HepG2 (cell line): ENCODE data around the gene HSDL2. TPM values are rescaled to one million over a fixed set of nuclear protein-coding genes. Genes with fewer than 3 reads are reported as not detected.
A peak's percentile ranks its signal among the peaks of the same experiment; 100 is the strongest.

Experiments used
- CBX1 ChIP-seq: IDR thresholded peaks from one replicate; pipeline ENCODE4 v1.6.1; 2016; ENCODE audit warnings: antibody characterized with exemption, low read depth
- DR1 ChIP-seq: sonication (generic); formaldehyde crosslinking; IDR thresholded peaks from 2 replicates; pipeline ENCODE4 v1.8.0; 2021; ENCODE audit warnings: mild to moderate bottlenecking, missing genetic modification reagents, inconsistent platforms
- FIP1L1 ChIP-seq: fragments of 200-400 bp; formaldehyde crosslinking; IDR thresholded peaks from 2 replicates; pipeline ENCODE4 v1.6.1; 2018; ENCODE audit warnings: low read depth, mild to moderate bottlenecking, low read length, moderate library complexity, borderline replicate concordance; ENCODE audit not compliant: insufficient read depth
- GABPB1 ChIP-seq: IDR thresholded peaks from 2 replicates; pipeline ENCODE4 v1.6.1; 2016; ENCODE audit warnings: mild to moderate bottlenecking, missing genetic modification reagents, moderate library complexity, missing compliant biosample characterization
- HOXD1 ChIP-seq: sonication (generic); formaldehyde crosslinking; IDR thresholded peaks from 2 replicates; pipeline ENCODE4 v1.5.0; 2020; ENCODE audit warnings: missing genetic modification reagents
- JUND ChIP-seq: sonication (generic); formaldehyde crosslinking; IDR thresholded peaks from 2 replicates; pipeline ENCODE4 v1.8.0; 2022; ENCODE audit warnings: mild to moderate bottlenecking, missing genetic modification reagents
- KLF16 ChIP-seq, 2 experiments: sonication (generic) in 1 of 2; formaldehyde crosslinking in 1 of 2; IDR thresholded peaks; 2 replicates each; pipeline versions ENCODE4 v1.6.1 to v1.8.0; 2016 to 2023; ENCODE audit warnings: missing genetic modification reagents in 2 of 2, missing compliant biosample characterization in 1 of 2
- MEF2D ChIP-seq: sonication (generic); formaldehyde crosslinking; IDR thresholded peaks from 2 replicates; pipeline ENCODE4 v1.5.1; 2020; ENCODE audit warnings: mild to moderate bottlenecking, missing genetic modification reagents
- MIXL1 ChIP-seq: IDR thresholded peaks from 2 replicates; pipeline ENCODE4 v1.6.1; 2016
- ZNF256 ChIP-seq: sonication (generic); formaldehyde crosslinking; conservative IDR thresholded peaks from 2 replicates; pipeline ENCODE4 v1.4.0; 2020; ENCODE audit warnings: missing genetic modification reagents
- ZNF441 ChIP-seq: sonication (generic); formaldehyde crosslinking; IDR thresholded peaks from 2 replicates; pipeline ENCODE4 v1.7.0; 2021; ENCODE audit warnings: missing genetic modification reagents, borderline replicate concordance
- ZNF790 ChIP-seq: sonication (generic); formaldehyde crosslinking; IDR thresholded peaks from 2 replicates; pipeline ENCODE4 v1.8.0; 2022; ENCODE audit warnings: missing genetic modification reagents, mild to moderate bottlenecking, borderline replicate concordance
- polyA plus RNA-seq, 8 experiments: library from polyadenylated mRNA; depleted of rRNA in 3 of 8; stranded (reverse) in 7 of 8; unstranded in 1 of 8; fragments of >200 nt; fragmentation: Illumina TruSeq in 4 of 8; extraction: Trizol in 4 of 8; gene quantifications; 2 replicates each; pipeline versions ENCODE4 v1.2.1 to v1.2.3, GENCODE V29; 2011 to 2016; ENCODE audit warnings: low read depth in 4 of 8, missing spikeins in 1 of 8, mixed read lengths in 1 of 8; ENCODE audit not compliant: insufficient read depth in 1 of 8
- total RNA-seq, 5 experiments: library from RNA; depleted of rRNA; stranded (reverse); fragments of >200 nt; fragmentation: Illumina TruSeq; extraction: Trizol; gene quantifications; 2 replicates each; pipeline ENCODE4 v1.2.3, GENCODE V29; 2016; ENCODE audit warnings: low read depth in 1 of 5
- TF ChIP-seq, protein P1 (sequence below): sonication (generic); formaldehyde crosslinking; IDR thresholded peaks from 2 replicates; pipeline ENCODE4 v1.4.0; 2020; ENCODE audit warnings: missing genetic modification reagents, borderline replicate concordance
- TF ChIP-seq, protein P2 (sequence below): sonication (generic); formaldehyde crosslinking; IDR thresholded peaks from 2 replicates; pipeline ENCODE4 v1.4.0; 2020; ENCODE audit warnings: mild to moderate bottlenecking, missing genetic modification reagents
- TF ChIP-seq, protein P3 (sequence below): sonication (generic); formaldehyde crosslinking; IDR thresholded peaks from 2 replicates; pipeline ENCODE4 v1.5.1; 2020; ENCODE audit warnings: missing genetic modification reagents, mild to moderate bottlenecking, borderline replicate concordance
- TF ChIP-seq, protein P4 (sequence below): sonication (generic); formaldehyde crosslinking; IDR thresholded peaks from 2 replicates; pipeline ENCODE4 v1.4.0; 2020; ENCODE audit warnings: missing genetic modification reagents

The HSDL2 gene
- total and polyA plus RNA-seq, 2 of the 13 experiments (the other 11 are each of a cell fraction or from before 2014, with no cell fraction given): 55.3 to 80.2 TPM

DNA sequence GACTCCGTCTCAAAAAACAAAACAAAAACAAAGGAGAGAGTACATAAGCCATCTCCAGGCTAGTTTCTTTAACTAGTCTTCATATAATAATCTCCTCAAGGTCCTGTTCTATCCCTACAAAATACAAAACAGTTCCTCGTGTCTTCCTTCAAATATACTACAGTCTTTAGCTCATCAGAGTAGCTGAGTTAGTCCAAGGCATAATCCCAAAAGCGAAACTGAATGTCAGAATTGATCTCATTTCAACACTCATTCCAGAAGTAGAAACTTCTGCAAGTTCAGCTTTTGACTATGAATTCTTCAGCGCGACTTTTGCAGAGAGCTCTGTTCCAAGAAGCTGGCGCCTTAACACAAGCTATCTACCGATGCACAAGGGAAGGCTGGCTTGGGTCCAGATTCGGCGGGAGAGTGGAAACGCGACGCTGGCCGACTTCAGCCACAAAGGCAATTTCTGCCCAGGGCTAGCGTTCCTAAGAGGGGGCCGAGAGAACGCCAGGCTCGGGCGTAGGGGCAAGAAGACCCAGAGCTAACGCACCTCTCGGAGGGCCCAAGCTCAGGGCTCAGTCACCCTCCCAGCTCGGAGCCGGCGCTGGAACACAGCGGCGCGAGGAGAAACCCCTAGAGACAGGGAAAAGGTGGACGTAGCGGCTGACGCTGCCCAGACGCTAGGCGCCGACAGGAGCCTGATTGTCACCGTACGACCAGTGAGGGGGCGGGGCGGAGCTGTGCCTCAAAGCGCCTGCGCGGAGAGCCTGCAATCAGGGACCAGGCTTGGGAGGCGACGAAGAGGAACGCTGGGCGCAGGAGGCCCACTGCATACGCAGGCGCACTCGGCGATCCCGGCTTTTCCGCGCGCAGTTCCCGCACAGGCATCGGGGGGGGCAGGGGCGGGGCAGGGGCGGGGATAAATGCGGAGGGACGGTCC is 469 bp upstream of the HSDL2 start (continued):
- TF ChIP-seq, protein P1, sequence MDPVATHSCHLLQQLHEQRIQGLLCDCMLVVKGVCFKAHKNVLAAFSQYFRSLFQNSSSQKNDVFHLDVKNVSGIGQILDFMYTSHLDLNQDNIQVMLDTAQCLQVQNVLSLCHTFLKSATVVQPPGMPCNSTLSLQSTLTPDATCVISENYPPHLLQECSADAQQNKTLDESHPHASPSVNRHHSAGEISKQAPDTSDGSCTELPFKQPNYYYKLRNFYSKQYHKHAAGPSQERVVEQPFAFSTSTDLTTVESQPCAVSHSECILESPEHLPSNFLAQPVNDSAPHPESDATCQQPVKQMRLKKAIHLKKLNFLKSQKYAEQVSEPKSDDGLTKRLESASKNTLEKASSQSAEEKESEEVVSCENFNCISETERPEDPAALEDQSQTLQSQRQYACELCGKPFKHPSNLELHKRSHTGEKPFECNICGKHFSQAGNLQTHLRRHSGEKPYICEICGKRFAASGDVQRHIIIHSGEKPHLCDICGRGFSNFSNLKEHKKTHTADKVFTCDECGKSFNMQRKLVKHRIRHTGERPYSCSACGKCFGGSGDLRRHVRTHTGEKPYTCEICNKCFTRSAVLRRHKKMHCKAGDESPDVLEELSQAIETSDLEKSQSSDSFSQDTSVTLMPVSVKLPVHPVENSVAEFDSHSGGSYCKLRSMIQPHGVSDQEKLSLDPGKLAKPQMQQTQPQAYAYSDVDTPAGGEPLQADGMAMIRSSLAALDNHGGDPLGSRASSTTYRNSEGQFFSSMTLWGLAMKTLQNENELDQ (CRISPR knock-in tag): peak; percentile 15; the same call in 1 of the 2 replicates
- TF ChIP-seq, protein P2, sequence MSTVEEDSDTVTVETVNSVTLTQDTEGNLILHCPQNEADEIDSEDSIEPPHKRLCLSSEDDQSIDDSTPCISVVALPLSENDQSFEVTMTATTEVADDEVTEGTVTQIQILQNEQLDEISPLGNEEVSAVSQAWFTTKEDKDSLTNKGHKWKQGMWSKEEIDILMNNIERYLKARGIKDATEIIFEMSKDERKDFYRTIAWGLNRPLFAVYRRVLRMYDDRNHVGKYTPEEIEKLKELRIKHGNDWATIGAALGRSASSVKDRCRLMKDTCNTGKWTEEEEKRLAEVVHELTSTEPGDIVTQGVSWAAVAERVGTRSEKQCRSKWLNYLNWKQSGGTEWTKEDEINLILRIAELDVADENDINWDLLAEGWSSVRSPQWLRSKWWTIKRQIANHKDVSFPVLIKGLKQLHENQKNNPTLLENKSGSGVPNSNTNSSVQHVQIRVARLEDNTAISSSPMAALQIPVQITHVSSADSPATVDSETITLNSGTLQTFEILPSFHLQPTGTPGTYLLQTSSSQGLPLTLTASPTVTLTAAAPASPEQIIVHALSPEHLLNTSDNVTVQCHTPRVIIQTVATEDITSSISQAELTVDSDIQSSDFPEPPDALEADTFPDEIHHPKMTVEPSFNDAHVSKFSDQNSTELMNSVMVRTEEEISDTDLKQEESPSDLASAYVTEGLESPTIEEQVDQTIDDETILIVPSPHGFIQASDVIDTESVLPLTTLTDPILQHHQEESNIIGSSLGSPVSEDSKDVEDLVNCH (CRISPR knock-in tag): 0 out of 2 replicates have a peak, but pooled peaks have one; percentile 35
- TF ChIP-seq ZNF441 (CRISPR knock-in tag): peak; percentile 83; the same call in 1 of the 2 replicates
- TF ChIP-seq ZNF790 (CRISPR knock-in tag): no peak
- TF ChIP-seq HOXD1: peak; percentile 76; the same call in 1 of the 2 replicates
- 0 out of 2 replicates have a peak, but pooled peaks have one; percentile 50 for TF ChIP-seq ZNF256 (CRISPR knock-in tag)
- no peak; the same call in 1 of the 2 replicates for TF ChIP-seq MEF2D (CRISPR knock-in tag)
- no peak; a peak in 2 of 4 replicates for TF ChIP-seq KLF16 (CRISPR knock-in tag; IDR thresholded peaks at IDR 0.05)
- peak; percentile 39; the same call in 1 of the 2 replicates for TF ChIP-seq JUND (CRISPR knock-in tag)
- TF ChIP-seq, protein P3, sequence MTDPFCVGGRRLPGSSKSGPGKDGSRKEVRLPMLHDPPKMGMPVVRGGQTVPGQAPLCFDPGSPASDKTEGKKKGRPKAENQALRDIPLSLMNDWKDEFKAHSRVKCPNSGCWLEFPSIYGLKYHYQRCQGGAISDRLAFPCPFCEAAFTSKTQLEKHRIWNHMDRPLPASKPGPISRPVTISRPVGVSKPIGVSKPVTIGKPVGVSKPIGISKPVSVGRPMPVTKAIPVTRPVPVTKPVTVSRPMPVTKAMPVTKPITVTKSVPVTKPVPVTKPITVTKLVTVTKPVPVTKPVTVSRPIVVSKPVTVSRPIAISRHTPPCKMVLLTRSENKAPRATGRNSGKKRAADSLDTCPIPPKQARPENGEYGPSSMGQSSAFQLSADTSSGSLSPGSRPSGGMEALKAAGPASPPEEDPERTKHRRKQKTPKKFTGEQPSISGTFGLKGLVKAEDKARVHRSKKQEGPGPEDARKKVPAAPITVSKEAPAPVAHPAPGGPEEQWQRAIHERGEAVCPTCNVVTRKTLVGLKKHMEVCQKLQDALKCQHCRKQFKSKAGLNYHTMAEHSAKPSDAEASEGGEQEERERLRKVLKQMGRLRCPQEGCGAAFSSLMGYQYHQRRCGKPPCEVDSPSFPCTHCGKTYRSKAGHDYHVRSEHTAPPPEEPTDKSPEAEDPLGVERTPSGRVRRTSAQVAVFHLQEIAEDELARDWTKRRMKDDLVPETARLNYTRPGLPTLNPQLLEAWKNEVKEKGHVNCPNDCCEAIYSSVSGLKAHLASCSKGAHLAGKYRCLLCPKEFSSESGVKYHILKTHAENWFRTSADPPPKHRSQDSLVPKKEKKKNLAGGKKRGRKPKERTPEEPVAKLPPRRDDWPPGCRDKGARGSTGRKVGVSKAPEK (CRISPR knock-in tag): no peak
- no peak for TF ChIP-seq FIP1L1
- TF ChIP-seq MIXL1: 0 out of 2 replicates have a peak, but pooled peaks have one; percentile 17
- TF ChIP-seq, protein P4, sequence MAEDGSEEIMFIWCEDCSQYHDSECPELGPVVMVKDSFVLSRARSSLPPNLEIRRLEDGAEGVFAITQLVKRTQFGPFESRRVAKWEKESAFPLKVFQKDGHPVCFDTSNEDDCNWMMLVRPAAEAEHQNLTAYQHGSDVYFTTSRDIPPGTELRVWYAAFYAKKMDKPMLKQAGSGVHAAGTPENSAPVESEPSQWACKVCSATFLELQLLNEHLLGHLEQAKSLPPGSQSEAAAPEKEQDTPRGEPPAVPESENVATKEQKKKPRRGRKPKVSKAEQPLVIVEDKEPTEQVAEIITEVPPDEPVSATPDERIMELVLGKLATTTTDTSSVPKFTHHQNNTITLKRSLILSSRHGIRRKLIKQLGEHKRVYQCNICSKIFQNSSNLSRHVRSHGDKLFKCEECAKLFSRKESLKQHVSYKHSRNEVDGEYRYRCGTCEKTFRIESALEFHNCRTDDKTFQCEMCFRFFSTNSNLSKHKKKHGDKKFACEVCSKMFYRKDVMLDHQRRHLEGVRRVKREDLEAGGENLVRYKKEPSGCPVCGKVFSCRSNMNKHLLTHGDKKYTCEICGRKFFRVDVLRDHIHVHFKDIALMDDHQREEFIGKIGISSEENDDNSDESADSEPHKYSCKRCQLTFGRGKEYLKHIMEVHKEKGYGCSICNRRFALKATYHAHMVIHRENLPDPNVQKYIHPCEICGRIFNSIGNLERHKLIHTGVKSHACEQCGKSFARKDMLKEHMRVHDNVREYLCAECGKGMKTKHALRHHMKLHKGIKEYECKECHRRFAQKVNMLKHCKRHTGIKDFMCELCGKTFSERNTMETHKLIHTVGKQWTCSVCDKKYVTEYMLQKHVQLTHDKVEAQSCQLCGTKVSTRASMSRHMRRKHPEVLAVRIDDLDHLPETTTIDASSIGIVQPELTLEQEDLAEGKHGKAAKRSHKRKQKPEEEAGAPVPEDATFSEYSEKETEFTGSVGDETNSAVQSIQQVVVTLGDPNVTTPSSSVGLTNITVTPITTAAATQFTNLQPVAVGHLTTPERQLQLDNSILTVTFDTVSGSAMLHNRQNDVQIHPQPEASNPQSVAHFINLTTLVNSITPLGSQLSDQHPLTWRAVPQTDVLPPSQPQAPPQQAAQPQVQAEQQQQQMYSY: peak; percentile 64
- peak; percentile 69; the same call in 1 of the 2 replicates for TF ChIP-seq DR1
- TF ChIP-seq GABPB1 (CRISPR knock-in tag): peak; percentile 60
- TF ChIP-seq CBX1: peak; percentile 44
